CD4-positive, alpha-beta T cell (primary cell): Measurements from ENCODE around the gene A1BG. TPM values are rescaled to one million over a fixed set of nuclear protein-coding genes. Genes with fewer than 3 reads are reported as not detected.
"Not testable (repeated sequence)": the region's sequence is repeated elsewhere in the genome, so short reads cannot be mapped to it uniquely, and the experiment has no call there.

Source experiments
- ATAC-seq: fragments of 200-7000 bp; cut with Tn5 transposase; one replicate; pipeline ENCODE4 v1.10.0; 2022; ENCODE audit warnings: mild to moderate bottlenecking; ENCODE audit not compliant: poor library complexity
- CTCF ChIA-PET: fragments of 350-600 bp; sonication (Branson Sonifier 250); formaldehyde crosslinking; loops from one replicate; lab custom pipeline; 2021; ENCODE audit warnings: antibody characterized with exemption, inconsistent platforms; lab: Charles Lee
- POLR2A ChIA-PET: fragments of 350-600 bp; sonication (Branson Sonifier 250); formaldehyde crosslinking; loops from one replicate; lab custom pipeline; 2021; ENCODE audit warnings: antibody characterized with exemption, inconsistent platforms; lab: Charles Lee
- DNase-seq, 14 experiments: peaks; one replicate each; pipeline ENCODE4 v3.0.0-alpha.2; 2013 to 2020; ENCODE audit warnings: mixed read lengths in 2 of 14
- H3K27ac ChIP-seq, 2 donors: one replicate each; pipeline versions ENCODE4 v1.5.1 to v1.7.0; 2013; ENCODE audit warnings: low read length in 2 of 2, low read depth in 1 of 2, mild to moderate bottlenecking in 1 of 2
- H3K27me3 ChIP-seq, 2 experiments: 1 replicate in 1 of 2; 2 replicates in 1 of 2; pipeline versions ENCODE4 v1.6.1 to v1.7.0; 2013; ENCODE audit warnings: low read length in 2 of 2, control low read depth in 1 of 2, mild to moderate bottlenecking in 1 of 2, moderate library complexity in 1 of 2; ENCODE audit not compliant: insufficient read depth in 2 of 2, control insufficient read depth in 1 of 2
- H3K36me3 ChIP-seq: one replicate; pipeline ENCODE4 v1.6.1; 2013; ENCODE audit warnings: low read length, control low read depth; ENCODE audit not compliant: insufficient read depth
- H3K4me1 ChIP-seq: one replicate; pipeline ENCODE4 v1.6.1; 2013; ENCODE audit warnings: low read length, control low read depth; ENCODE audit not compliant: insufficient read depth
- H3K4me3 ChIP-seq: one replicate; pipeline ENCODE4 v1.5.1; 2013; ENCODE audit warnings: mild to moderate bottlenecking, low read length, moderate library complexity
- H3K9me3 ChIP-seq, 2 experiments: 1 replicate in 1 of 2; 2 replicates in 1 of 2; pipeline versions ENCODE4 v1.6.1 to v1.7.0; 2013; ENCODE audit warnings: low read length in 2 of 2, mild to moderate bottlenecking in 2 of 2, control low read depth in 1 of 2, moderate library complexity in 1 of 2; ENCODE audit not compliant: control insufficient read depth in 1 of 2, insufficient read depth in 1 of 2
- H3K27ac Mint-ChIP-seq: one replicate; pipeline ENCODE4 v1.8.0; 2020; ENCODE audit warnings: mixed read lengths
- H3K27me3 Mint-ChIP-seq: one replicate; pipeline ENCODE4 v1.8.0; 2021; ENCODE audit warnings: mixed read lengths
- H3K36me3 Mint-ChIP-seq: one replicate; pipeline ENCODE4 v1.8.0; 2021; ENCODE audit warnings: low read depth, mixed read lengths
- H3K4me1 Mint-ChIP-seq: one replicate; pipeline ENCODE4 v1.8.0; 2021; ENCODE audit warnings: low read depth, mixed read lengths
- H3K4me3 Mint-ChIP-seq: one replicate; pipeline ENCODE4 v1.8.0; 2020; ENCODE audit warnings: mild to moderate bottlenecking, mixed read lengths
- H3K9me3 Mint-ChIP-seq: one replicate; pipeline ENCODE4 v1.8.0; 2020; ENCODE audit warnings: mixed read lengths
- intact Hi-C, 2 experiments: fragments of 100-400 bp; cut with DNase I in 1 of 2; cut with micrococcal nuclease in 1 of 2; formaldehyde crosslinking; loops; one replicate each; pipeline versions ENCODE4 v1.15.1 to v1.9.0; 2023 to 2025; cut with DNase I, micrococcal nuclease
- total RNA-seq, 174 experiments: library from RNA in 2 of 174; stranded (reverse) in 2 of 174; gene quantifications; one replicate each; pipeline ENCODE4 v1.2.3 and lab custom pipeline; 2021 to 2026
- TF ChIP-seq, protein P1 (sequence below): fragments of 200-600 bp; IDR thresholded peaks from one replicate; pipeline ENCODE4 v1.8.0; 2022; ENCODE audit warnings: antibody characterized with exemption, mild to moderate bottlenecking

The A1BG gene
- total RNA-seq, 2 experiments from 2014 or later = 7.6 to 8.4 TPM

DNA sequence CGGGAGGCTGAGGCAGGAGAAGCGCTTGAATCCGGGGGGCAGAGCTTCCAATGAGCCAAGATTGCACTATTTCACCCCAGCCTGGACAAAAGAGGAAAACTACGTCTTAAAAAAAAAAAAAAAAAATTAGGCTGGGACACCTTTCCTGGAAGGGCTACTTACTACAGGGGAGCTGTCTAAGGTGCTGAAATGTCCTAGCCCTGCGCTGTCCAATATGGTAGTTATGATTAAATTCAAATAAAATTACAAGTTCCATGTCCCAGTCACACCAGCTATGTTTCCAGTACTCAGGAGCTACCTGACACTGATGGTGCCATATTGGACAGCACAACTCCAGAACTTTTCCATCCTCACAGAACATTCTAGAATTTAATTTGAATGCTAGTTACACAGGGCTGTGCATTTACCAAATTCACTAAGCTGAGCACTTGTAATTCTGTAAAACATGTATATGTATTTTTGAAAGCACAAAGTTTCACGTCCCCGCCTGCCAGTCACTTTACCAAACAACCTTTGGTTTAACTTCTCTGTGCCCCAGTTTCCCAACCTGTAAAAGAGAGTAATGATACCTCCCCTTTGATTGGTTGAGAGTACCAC lies 35.7 kb downstream of the A1BG start:
- Histone ChIP-seq H3K9me3 (peaks cover 0 to 12% of the 10 kb centered on the region in 2 experiments), H3K4me1 (no peaks in the 10 kb centered on the region), H3K4me3 (no peak overlapping the region), H3K27ac (no peak overlapping the region), H3K36me3 (peaks cover 33% of the 10 kb centered on the region), H3K27me3 (no peaks in the 10 kb centered on the region)
- no peaks in the 10 kb centered on the region for H3K9me3 Mint-ChIP-seq
- ChIA-PET POLR2A (interaction anchor here (0.6 to 1.4 kb wide), 2 partner anchors 13 to 15 kb away, joined by 3 to 4 read pairs; partner anchors contain the start of gene ERVK3-1), CTCF (interaction anchor here (0.7 kb wide), 1 partner anchor 13 kb away, joined by 3 read pairs; no protein-coding TSS in a partner anchor)
- TF ChIP-seq, protein P1, sequence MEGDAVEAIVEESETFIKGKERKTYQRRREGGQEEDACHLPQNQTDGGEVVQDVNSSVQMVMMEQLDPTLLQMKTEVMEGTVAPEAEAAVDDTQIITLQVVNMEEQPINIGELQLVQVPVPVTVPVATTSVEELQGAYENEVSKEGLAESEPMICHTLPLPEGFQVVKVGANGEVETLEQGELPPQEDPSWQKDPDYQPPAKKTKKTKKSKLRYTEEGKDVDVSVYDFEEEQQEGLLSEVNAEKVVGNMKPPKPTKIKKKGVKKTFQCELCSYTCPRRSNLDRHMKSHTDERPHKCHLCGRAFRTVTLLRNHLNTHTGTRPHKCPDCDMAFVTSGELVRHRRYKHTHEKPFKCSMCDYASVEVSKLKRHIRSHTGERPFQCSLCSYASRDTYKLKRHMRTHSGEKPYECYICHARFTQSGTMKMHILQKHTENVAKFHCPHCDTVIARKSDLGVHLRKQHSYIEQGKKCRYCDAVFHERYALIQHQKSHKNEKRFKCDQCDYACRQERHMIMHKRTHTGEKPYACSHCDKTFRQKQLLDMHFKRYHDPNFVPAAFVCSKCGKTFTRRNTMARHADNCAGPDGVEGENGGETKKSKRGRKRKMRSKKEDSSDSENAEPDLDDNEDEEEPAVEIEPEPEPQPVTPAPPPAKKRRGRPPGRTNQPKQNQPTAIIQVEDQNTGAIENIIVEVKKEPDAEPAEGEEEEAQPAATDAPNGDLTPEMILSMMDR = no peak
- no peaks in the 10 kb centered on the region for H3K4me1 Mint-ChIP-seq
- H3K27ac Mint-ChIP-seq = no peak overlapping the region
- no peaks in the 10 kb centered on the region for H3K27me3 Mint-ChIP-seq
- intact Hi-C loops = no loop called here
- no peak overlapping the region for H3K4me3 Mint-ChIP-seq
- H3K36me3 Mint-ChIP-seq = peaks cover 42% of the 10 kb centered on the region
- ATAC-seq (no peak), DNase-seq (peak in 3 of 14 experiments; percentile 16 to 57 (median 55))

DNA sequence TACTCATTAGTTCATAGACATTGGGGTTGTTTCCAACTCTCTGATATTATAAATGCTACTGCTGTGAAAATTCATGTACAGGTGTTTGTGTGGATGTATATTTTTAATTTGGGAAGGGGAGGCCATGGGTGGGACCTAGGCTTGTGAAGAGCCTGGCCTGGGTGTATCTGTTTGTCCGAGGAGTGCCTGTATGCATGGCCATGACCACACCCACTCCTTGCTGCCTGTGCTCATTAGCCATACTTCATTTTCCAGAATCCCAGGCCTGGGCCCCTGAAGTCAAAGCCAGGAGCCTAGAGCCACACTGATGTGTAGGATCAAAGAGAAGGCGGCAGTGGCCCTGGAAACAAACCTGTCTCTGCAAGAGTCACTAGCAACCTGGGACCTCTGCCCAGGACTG lies 37.7 kb downstream of the A1BG start:
- DNase-seq = no peak
- ChIA-PET CTCF (no interaction called here), POLR2A (no interaction called here)
- Mint-ChIP-seq H3K36me3 (peaks cover 59% of the 10 kb centered on the region), H3K27ac (no peak overlapping the region), H3K4me1 (peaks cover 3% of the 10 kb centered on the region), H3K9me3 (no peaks in the 10 kb centered on the region), H3K4me3 (no peak overlapping the region), H3K27me3 (no peaks in the 10 kb centered on the region)
- Histone ChIP-seq H3K36me3 (peaks cover 48% of the 10 kb centered on the region), H3K27ac (no peak overlapping the region), H3K4me3 (no peak overlapping the region), H3K9me3 (peaks cover 0 to 12% of the 10 kb centered on the region in 2 experiments), H3K27me3 (no peaks in the 10 kb centered on the region), H3K4me1 (no peaks in the 10 kb centered on the region)
- ATAC-seq = no peak
- intact Hi-C loops = no loop called here
- TF ChIP-seq, protein P1 = no peak

DNA sequence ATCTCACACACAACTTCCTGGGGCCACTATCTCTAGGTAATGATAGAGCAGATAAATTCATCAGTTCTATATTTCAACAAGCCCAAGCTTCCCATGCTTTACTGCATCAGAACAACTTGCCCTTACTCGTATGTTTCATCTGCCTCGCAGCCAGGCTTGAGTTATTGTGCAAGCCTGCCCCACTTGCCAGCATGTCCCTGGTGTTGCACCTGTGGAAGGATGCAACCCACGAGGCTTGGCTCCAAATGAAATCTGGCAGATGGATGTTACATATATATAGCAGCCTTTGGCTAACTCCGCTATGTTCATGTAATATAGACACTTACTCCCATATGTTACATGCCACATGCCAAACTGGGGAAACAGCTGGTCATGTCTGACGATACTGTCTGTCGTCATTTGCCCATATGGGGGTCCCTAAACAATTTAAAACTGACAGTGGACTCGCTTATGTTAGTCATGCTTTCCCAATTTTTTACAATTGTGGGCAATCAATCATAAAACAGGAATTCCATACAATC lies 41.9 kb downstream of the A1BG start:
- TF ChIP-seq, protein P1 = no peak
- POLR2A ChIA-PET = no interaction called here
- Mint-ChIP-seq H3K4me1 (peaks cover 39% of the 10 kb centered on the region), H3K27me3 (no peaks in the 10 kb centered on the region), H3K27ac (no peak overlapping the region), H3K4me3 (peak overlapping the region; percentile 6), H3K36me3 (peaks cover 98% of the 10 kb centered on the region), H3K9me3 (no peaks in the 10 kb centered on the region)
- Histone ChIP-seq H3K9me3 (peaks cover 0 to 9% of the 10 kb centered on the region in 2 experiments), H3K36me3 (peaks cover 83% of the 10 kb centered on the region), H3K4me1 (peaks cover 7% of the 10 kb centered on the region), H3K4me3 (no peak overlapping the region), H3K27ac (no peak overlapping the region), H3K27me3 (no peaks in the 10 kb centered on the region)
- ATAC-seq = no peak
- CTCF ChIA-PET = no interaction called here
- intact Hi-C loops = no loop called here
- no peak for DNase-seq

DNA sequence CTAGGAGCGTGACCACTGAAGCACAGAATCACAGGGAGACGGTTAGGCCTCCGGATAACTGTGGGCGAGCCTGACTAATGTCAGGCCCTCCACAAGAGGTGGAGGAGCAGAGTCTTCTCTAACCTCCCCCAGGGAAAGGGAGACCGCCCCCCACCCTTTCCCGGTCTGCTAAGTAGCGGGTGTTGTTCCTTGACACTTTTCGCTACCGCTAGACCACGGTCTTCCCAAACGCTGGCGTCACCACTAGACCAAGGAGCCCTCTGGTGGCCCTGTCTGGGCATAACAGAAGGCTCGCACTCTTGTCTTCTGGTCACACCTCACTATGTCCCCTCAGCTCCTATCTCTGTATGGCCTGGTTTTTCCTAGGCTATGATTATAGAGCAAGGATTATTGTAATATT lies 42.6 kb downstream of the A1BG start:
- peaks cover 98% of the 10 kb centered on the region for H3K36me3 Mint-ChIP-seq
- POLR2A ChIA-PET, H3K27me3 Mint-ChIP-seq, H3K4me3 ChIP-seq, H3K27me3 ChIP-seq, H3K27ac Mint-ChIP-seq, ATAC-seq, H3K4me3 Mint-ChIP-seq, intact Hi-C loops, CTCF ChIA-PET, H3K9me3 Mint-ChIP-seq, H3K9me3 ChIP-seq, H3K27ac ChIP-seq: not testable (repeated sequence)
- DNase-seq = peak in 3 of 14 experiments; percentile 6 to 31 (median 7)
- H3K4me1 Mint-ChIP-seq = peaks cover 46% of the 10 kb centered on the region
- Histone ChIP-seq H3K36me3 (peaks cover 80% of the 10 kb centered on the region), H3K4me1 (peaks cover 14% of the 10 kb centered on the region)
